HepG2 (cell line): Measurements from ENCODE around the gene CAPRIN2. TPM values are rescaled to one million over a fixed set of nuclear protein-coding genes. Genes with fewer than 3 reads are reported as not detected.
A peak's percentile ranks its signal among the peaks of the same experiment; 100 is the strongest.

Experiments
- ATF1 ChIP-seq: IDR thresholded peaks from 2 replicates; pipeline ENCODE4 v1.6.1; 2016; ENCODE audit warnings: mild to moderate bottlenecking, control low read depth
- CCAR2 ChIP-seq: fragments of 200-400 bp; formaldehyde crosslinking; optimal IDR thresholded peaks from 2 replicates; pipeline ENCODE3; 2018; ENCODE audit warnings: low read depth, mild to moderate bottlenecking, low read length, moderate library complexity
- FOXA3 ChIP-seq: IDR thresholded peaks from 2 replicates; pipeline ENCODE4 v1.6.1; 2016; ENCODE audit warnings: missing genetic modification reagents, missing compliant biosample characterization
- HMG20B ChIP-seq: conservative IDR thresholded peaks from 2 replicates; pipeline ENCODE4 v1.6.1; 2016; ENCODE audit warnings: missing genetic modification reagents, missing compliant biosample characterization
- IRF2 ChIP-seq: IDR thresholded peaks from 2 replicates; pipeline ENCODE4 v1.6.1; 2018; ENCODE audit warnings: missing genetic modification reagents, missing compliant biosample characterization
- LRRFIP1 ChIP-seq: sonication (generic); formaldehyde crosslinking; conservative IDR thresholded peaks from 2 replicates; pipeline ENCODE4 v1.4.0; 2020; ENCODE audit warnings: missing genetic modification reagents
- MIER3 ChIP-seq: IDR thresholded peaks from 2 replicates; pipeline ENCODE4 v1.6.1; 2016; ENCODE audit warnings: missing compliant biosample characterization, borderline replicate concordance
- ZNF546 ChIP-seq: sonication (generic); formaldehyde crosslinking; conservative IDR thresholded peaks from 2 replicates; pipeline ENCODE4 v1.8.1; 2023; ENCODE audit warnings: mild to moderate bottlenecking, missing genetic modification reagents
- ZNF574 ChIP-seq: sonication (generic); formaldehyde crosslinking; IDR thresholded peaks from 2 replicates; pipeline ENCODE4 v1.4.0; 2020; ENCODE audit warnings: missing genetic modification reagents
- ZNF614 ChIP-seq: IDR thresholded peaks from 2 replicates; pipeline ENCODE4 v1.6.1; 2018; ENCODE audit warnings: missing biosample characterization, missing genetic modification reagents, inconsistent platforms, borderline replicate concordance
- polyA plus RNA-seq, 8 experiments: library from polyadenylated mRNA; depleted of rRNA in 3 of 8; stranded (reverse) in 7 of 8; unstranded in 1 of 8; fragments of >200 nt; fragmentation: Illumina TruSeq in 4 of 8; extraction: Trizol in 4 of 8; gene quantifications; 2 replicates each; pipeline versions ENCODE4 v1.2.1 to v1.2.3, GENCODE V29; 2011 to 2016; ENCODE audit warnings: low read depth in 4 of 8, missing spikeins in 1 of 8, mixed read lengths in 1 of 8; ENCODE audit not compliant: insufficient read depth in 1 of 8
- total RNA-seq, 5 experiments: library from RNA; depleted of rRNA; stranded (reverse); fragments of >200 nt; fragmentation: Illumina TruSeq; extraction: Trizol; gene quantifications; 2 replicates each; pipeline ENCODE4 v1.2.3, GENCODE V29; 2016; ENCODE audit warnings: low read depth in 1 of 5
- TF ChIP-seq, protein P1 (sequence below): sonication (generic); formaldehyde crosslinking; IDR thresholded peaks from 2 replicates; pipeline ENCODE4 v1.4.0; 2020; ENCODE audit warnings: mild to moderate bottlenecking, missing genetic modification reagents
- TF ChIP-seq, protein P2 (sequence below), 2 experiments: fragments of 450-650 bp in 1 of 2; sonication (generic) in 1 of 2; formaldehyde crosslinking in 1 of 2; IDR thresholded peaks; 2 replicates each; pipeline versions ENCODE4 v1.6.1 to v1.8.0; 2016 to 2022; ENCODE audit warnings: antibody characterized with exemption in 1 of 2, mild to moderate bottlenecking in 1 of 2, missing genetic modification reagents in 1 of 2

The CAPRIN2 gene
- total and polyA plus RNA-seq, 2 of the 13 experiments (the other 11 are each of a cell fraction or from before 2014, with no cell fraction given), result 21.7 to 30.6 TPM

DNA sequence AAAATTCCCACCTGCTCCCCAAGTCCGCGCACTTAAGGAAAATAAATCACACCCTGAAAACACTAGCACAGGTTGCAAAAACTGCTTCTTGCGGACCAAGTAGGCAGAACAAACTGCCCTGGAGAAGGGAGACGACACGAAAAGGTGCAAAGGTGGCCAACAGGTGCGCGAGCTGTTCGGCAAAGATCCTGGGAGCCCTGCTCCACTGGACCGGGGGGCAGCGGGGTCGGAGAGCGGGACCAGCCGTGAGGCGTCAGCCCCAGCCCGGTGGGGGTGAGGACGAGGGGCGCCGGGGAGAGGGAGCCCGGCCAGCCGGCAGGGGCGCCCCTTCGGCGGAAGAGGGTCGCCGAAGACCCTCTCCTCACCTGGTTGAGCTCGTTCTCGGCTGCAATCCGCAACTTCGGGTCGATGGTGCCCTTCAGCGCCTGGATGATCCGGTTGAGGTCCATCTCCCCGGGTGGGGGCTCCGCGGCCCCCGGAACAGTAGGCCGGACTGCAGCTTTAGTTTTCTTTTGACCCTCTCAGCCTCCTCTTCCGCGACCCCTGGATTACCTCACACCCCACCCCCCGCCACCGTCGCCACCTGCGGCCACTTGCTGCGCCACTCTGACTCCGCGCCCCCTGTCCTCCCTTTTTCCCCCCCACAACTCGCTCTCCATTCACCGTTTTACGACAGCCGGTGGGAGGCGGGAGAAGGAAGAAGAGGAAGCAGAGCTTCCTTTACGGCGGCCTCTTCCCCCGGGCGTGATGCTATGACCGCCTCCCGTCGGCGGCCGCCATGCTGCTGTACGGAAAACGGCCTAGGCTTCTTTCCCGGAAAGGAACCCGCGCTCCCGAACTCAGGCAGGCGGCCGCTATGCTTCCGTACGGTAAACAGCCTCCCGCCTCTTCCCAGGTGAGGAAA is 59.3 kb downstream of the CAPRIN2 start, which contains the start of gene IPO8 (continued):
- TF ChIP-seq HMG20B (CRISPR knock-in tag), result no peak
- TF ChIP-seq IRF2 (CRISPR knock-in tag), result peak; percentile 45
- TF ChIP-seq ZNF546 (CRISPR knock-in tag), result no peak
- TF ChIP-seq, protein P1, sequence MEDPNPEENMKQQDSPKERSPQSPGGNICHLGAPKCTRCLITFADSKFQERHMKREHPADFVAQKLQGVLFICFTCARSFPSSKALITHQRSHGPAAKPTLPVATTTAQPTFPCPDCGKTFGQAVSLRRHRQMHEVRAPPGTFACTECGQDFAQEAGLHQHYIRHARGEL (CRISPR knock-in tag), result no peak
- TF ChIP-seq, protein P2, sequence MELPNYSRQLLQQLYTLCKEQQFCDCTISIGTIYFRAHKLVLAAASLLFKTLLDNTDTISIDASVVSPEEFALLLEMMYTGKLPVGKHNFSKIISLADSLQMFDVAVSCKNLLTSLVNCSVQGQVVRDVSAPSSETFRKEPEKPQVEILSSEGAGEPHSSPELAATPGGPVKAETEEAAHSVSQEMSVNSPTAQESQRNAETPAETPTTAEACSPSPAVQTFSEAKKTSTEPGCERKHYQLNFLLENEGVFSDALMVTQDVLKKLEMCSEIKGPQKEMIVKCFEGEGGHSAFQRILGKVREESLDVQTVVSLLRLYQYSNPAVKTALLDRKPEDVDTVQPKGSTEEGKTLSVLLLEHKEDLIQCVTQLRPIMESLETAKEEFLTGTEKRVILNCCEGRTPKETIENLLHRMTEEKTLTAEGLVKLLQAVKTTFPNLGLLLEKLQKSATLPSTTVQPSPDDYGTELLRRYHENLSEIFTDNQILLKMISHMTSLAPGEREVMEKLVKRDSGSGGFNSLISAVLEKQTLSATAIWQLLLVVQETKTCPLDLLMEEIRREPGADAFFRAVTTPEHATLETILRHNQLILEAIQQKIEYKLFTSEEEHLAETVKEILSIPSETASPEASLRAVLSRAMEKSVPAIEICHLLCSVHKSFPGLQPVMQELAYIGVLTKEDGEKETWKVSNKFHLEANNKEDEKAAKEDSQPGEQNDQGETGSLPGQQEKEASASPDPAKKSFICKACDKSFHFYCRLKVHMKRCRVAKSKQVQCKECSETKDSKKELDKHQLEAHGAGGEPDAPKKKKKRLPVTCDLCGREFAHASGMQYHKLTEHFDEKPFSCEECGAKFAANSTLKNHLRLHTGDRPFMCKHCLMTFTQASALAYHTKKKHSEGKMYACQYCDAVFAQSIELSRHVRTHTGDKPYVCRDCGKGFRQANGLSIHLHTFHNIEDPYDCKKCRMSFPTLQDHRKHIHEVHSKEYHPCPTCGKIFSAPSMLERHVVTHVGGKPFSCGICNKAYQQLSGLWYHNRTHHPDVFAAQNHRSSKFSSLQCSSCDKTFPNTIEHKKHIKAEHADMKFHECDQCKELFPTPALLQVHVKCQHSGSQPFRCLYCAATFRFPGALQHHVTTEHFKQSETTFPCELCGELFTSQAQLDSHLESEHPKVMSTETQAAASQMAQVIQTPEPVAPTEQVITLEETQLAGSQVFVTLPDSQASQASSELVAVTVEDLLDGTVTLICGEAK (IDR thresholded peaks at IDR 0.05), result no peak
- TF ChIP-seq, protein P2 (CRISPR knock-in tag; IDR thresholded peaks at IDR 0.05), result no peak; the same call in 1 of the 2 replicates
- no peak for TF ChIP-seq CCAR2
- TF ChIP-seq ZNF574 (CRISPR knock-in tag), result peak; percentile 85
- TF ChIP-seq LRRFIP1 (CRISPR knock-in tag), result no peak
- TF ChIP-seq ATF1, result no peak
- TF ChIP-seq MIER3 (CRISPR knock-in tag), result no peak; the same call in 1 of the 2 replicates
- TF ChIP-seq ZNF614, result 0 out of 2 replicates have a peak, but pooled peaks have one; percentile 25
- peak; percentile 45 for TF ChIP-seq FOXA3 (CRISPR knock-in tag)
